Esophagus squamous epithelium (tissue), 4 donors: ENCODE data around the gene TSPAN14.

Experiments
- POLR2A ChIP-seq, 4 donors: fragments of 450-650 bp; IDR thresholded peaks; one replicate each; pipeline ENCODE4 v1.6.1; 2017; ENCODE audit warnings: antibody characterized with exemption in 4 of 4, mild to moderate bottlenecking in 4 of 4, moderate library complexity in 3 of 4
- TF ChIP-seq, protein P1 (sequence below), 6 experiments: fragments of 450-650 bp in 4 of 6; fragments of 200-600 bp in 2 of 6; sonication (generic) in 2 of 6; IDR thresholded peaks; one replicate each; pipeline ENCODE4 v1.5.1; 2016 to 2019; ENCODE audit warnings: antibody characterized with exemption in 6 of 6, mild to moderate bottlenecking in 4 of 6, moderate library complexity in 4 of 6

DNA sequence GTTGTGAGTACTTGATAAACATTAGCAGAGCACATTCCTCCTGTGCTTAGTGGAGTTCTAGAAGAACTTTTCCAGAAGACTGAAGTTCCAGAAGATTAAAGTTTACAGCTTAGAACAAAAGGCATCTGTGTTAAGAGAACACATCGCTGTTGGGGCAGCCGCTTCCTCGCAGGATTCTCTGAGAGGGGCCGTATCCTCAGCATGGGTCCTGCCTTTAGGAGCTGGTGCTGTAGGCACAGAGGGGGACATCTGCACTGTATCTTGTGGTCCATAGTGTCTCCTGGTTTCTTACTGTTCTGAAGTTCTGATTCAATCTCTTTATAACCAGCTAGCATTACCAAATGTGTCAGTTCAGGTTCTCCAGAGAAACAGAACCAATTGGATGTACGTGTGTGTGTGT, 99.9 kb downstream of the TSPAN14 start:
- TF ChIP-seq, protein P1, sequence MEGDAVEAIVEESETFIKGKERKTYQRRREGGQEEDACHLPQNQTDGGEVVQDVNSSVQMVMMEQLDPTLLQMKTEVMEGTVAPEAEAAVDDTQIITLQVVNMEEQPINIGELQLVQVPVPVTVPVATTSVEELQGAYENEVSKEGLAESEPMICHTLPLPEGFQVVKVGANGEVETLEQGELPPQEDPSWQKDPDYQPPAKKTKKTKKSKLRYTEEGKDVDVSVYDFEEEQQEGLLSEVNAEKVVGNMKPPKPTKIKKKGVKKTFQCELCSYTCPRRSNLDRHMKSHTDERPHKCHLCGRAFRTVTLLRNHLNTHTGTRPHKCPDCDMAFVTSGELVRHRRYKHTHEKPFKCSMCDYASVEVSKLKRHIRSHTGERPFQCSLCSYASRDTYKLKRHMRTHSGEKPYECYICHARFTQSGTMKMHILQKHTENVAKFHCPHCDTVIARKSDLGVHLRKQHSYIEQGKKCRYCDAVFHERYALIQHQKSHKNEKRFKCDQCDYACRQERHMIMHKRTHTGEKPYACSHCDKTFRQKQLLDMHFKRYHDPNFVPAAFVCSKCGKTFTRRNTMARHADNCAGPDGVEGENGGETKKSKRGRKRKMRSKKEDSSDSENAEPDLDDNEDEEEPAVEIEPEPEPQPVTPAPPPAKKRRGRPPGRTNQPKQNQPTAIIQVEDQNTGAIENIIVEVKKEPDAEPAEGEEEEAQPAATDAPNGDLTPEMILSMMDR (IDR thresholded peaks at IDR 0.05): no peak
- no peak for TF ChIP-seq POLR2A (IDR thresholded peaks at IDR 0.05)
